ENCODE measurements around the gene SMTNL2.

GRCh38 chr17:4565209-4566141 is 18.9 kb upstream of the SMTNL2 start:
- TF ChIP-seq CTCF (IDR thresholded peaks at IDR 0.05; ENCODE audit: low read length) (peak; percentile 87), EZH2 (optimal IDR thresholded peaks at IDR 0.05; ENCODE audit: low read depth, low read length) (no peak), EZH2phosphoT487 (IDR thresholded peaks at IDR 0.05; ENCODE audit: low read length) (no peak)

Measured in MM.1S (cell line).